GM19238 (cell line): ENCODE measurements around the gene TMEM231.
"Not testable (repeated sequence)": the region's sequence is repeated elsewhere in the genome, so short reads cannot be mapped to it uniquely, and the experiment has no call there.

ENCODE experiments used
- DNase-seq: peaks from one replicate; pipeline ENCODE4 v3.0.0; 2011; ENCODE audit warnings: low spot score; ENCODE audit not compliant: insufficient read length

The TMEM231 gene

GRCh38 chr16:75555707-75556430 is at the start of gene TMEM231:
TMEM231 (minus strand) TSS chr16:75556252; CDS start chr16:75556209, 43 bp downstream.
- peak; percentile 96 for DNase-seq

GRCh38 chr16:75603241-75603640 is 47.2 kb upstream of the TMEM231 start:
- DNase-seq = no peak

- no peak for DNase-seq
Measured at GRCh38 chr16:75599452-75600277, 43.6 kb upstream of the TMEM231 start.

- no peak for DNase-seq
Measured at GRCh38 chr16:75593825-75594820, 38.1 kb upstream of the TMEM231 start.

GRCh38 chr16:75593308-75593707 is 37.3 kb upstream of the TMEM231 start:
- DNase-seq = no peak

- DNase-seq = not testable (repeated sequence)
Measured at GRCh38 chr16:75591927-75592326, 35.9 kb upstream of the TMEM231 start.

GRCh38 chr16:75590920-75591843 is 35.1 kb upstream of the TMEM231 start:
- DNase-seq = no peak

- DNase-seq = no peak
Measured at GRCh38 chr16:75589306-75589705, 33.3 kb upstream of the TMEM231 start.

GRCh38 chr16:75588716-75589115 is 32.7 kb upstream of the TMEM231 start:
- DNase-seq = no peak

GRCh38 chr16:75584108-75584507 is 28.1 kb upstream of the TMEM231 start:
- no peak for DNase-seq

GRCh38 chr16:75579281-75579834 is 23.3 kb upstream of the TMEM231 start:
- DNase-seq = no peak

GRCh38 chr16:75578725-75579124 is 22.7 kb upstream of the TMEM231 start:
- no peak for DNase-seq

GRCh38 chr16:75578212-75578611 is 22.2 kb upstream of the TMEM231 start:
- DNase-seq = no peak

- DNase-seq = no peak
Measured at GRCh38 chr16:75576384-75576811, 20.3 kb upstream of the TMEM231 start.

GRCh38 chr16:75575958-75576357 is 19.9 kb upstream of the TMEM231 start:
- no peak for DNase-seq

- no peak for DNase-seq
Measured at GRCh38 chr16:75573955-75574354, 17.9 kb upstream of the TMEM231 start.

- no peak for DNase-seq
Measured at GRCh38 chr16:75572864-75573542, 17.0 kb upstream of the TMEM231 start.

- no peak for DNase-seq
Measured at GRCh38 chr16:75570396-75571065, 14.5 kb upstream of the TMEM231 start.

GRCh38 chr16:75567911-75568310 is 11.9 kb upstream of the TMEM231 start:
- no peak for DNase-seq
